A549 (cell line): ENCODE measurements around the gene NRG3. TPM values are rescaled to one million over a fixed set of nuclear protein-coding genes. Genes with fewer than 3 reads are reported as not detected.

ENCODE experiments used
- ATAC-seq, 2 experiments: fragments of 200-7000 bp in 1 of 2; fragments of >200 bp in 1 of 2; cut with Nextera tagmentation in 1 of 2; cut with Tn5 transposase in 1 of 2; 3 replicates each; pipeline versions ENCODE4 v1.8.0 to v1.9.1; 2018 to 2020; ENCODE audit warnings: mild to moderate bottlenecking in 1 of 2, moderate library complexity in 1 of 2
- CTCF ChIA-PET: fragments of 300-600 bp; sonication (Branson Sonifier 250); formaldehyde crosslinking; extraction: SDS; loops from one replicate; lab custom pipeline; 2021; ENCODE audit warnings: antibody characterized with exemption, inconsistent platforms; lab: Yijun Ruan, JAX
- POLR2A ChIA-PET: fragments of 350-600 bp; formaldehyde crosslinking; extraction: SDS; loops from one replicate; lab custom pipeline; 2021; ENCODE audit warnings: antibody characterized with exemption, inconsistent platforms; lab: Yijun Ruan, JAX
- DNase-seq, 2 experiments: peaks; one replicate each; pipeline versions ENCODE4 v3.0.0 to v3.0.0-alpha.2; 2011 to 2016; ENCODE audit warnings: low read depth in 1 of 2, low spot score in 1 of 2
- FAIRE-seq: peaks from 2 replicates; lab custom pipeline; 2011; peaks lifted over from hg19 to GRCh38; lab: Jason Lieb, UNC
- H3K27ac ChIP-seq, 2 experiments: fragments of >200 bp; sonication (Bioruptor Twin); formaldehyde crosslinking; 3 replicates each; pipeline ENCODE4 v1.5.1; 2016 to 2017
- H3K4me1 ChIP-seq: fragments of >200 bp; sonication (Bioruptor Twin); formaldehyde crosslinking; 3 replicates; pipeline ENCODE4 v1.6.1; 2016
- H3K4me2 ChIP-seq: fragments of >200 bp; sonication (Bioruptor Twin); formaldehyde crosslinking; 3 replicates; pipeline ENCODE4 v1.6.1; 2016
- H3K4me3 ChIP-seq: fragments of >200 bp; sonication (Bioruptor Twin); formaldehyde crosslinking; 3 replicates; pipeline ENCODE4 v1.5.1; 2016
- H3K9me3 ChIP-seq: fragments of >200 bp; sonication (Bioruptor Twin); formaldehyde crosslinking; 3 replicates; pipeline ENCODE4 v1.6.1; 2016
- CEBPB ChIP-seq, 2 experiments: fragments of >200 bp in 1 of 2; sonication (Bioruptor Twin) in 1 of 2; formaldehyde crosslinking in 1 of 2; IDR thresholded peaks; 2 replicates each; pipeline ENCODE4 v1.6.1; 2012 to 2016
- EHMT2 ChIP-seq: fragments of 200-600 bp; sonication (generic); IDR thresholded peaks from 2 replicates; pipeline ENCODE4 v1.6.1; 2016; ENCODE audit warnings: antibody characterized with exemption, low read depth, mild to moderate bottlenecking, moderate library complexity
- ESRRA ChIP-seq: fragments of 150-350 bp; IDR thresholded peaks from 2 replicates; pipeline ENCODE4 v1.6.1; 2014; ENCODE audit warnings: mild to moderate bottlenecking, low read length, borderline replicate concordance
- HDAC2 ChIP-seq: fragments of 200-600 bp; sonication (generic); IDR thresholded peaks from 2 replicates; pipeline ENCODE4 v1.6.1; 2016
- HEYL ChIP-seq: fragments of 250-450 bp; sonication (Bioruptor Pico); IDR thresholded peaks from 2 replicates; pipeline ENCODE4 v1.8.0; 2021; ENCODE audit warnings: mild to moderate bottlenecking, moderate library complexity
- JUN ChIP-seq, 2 experiments: fragments of >200 bp; sonication (Bioruptor Twin); formaldehyde crosslinking; IDR thresholded peaks; 2 replicates in 1 of 2; 3 replicates in 1 of 2; pipeline ENCODE4 v1.6.1; 2016 to 2017
- JUNB ChIP-seq: fragments of >200 bp; sonication (Bioruptor Twin); formaldehyde crosslinking; IDR thresholded peaks from 2 replicates; pipeline ENCODE4 v1.6.1; 2016
- KDM1A ChIP-seq: fragments of 200-600 bp; sonication (generic); IDR thresholded peaks from 2 replicates; pipeline ENCODE4 v1.6.1; 2016; ENCODE audit warnings: low read depth, mild to moderate bottlenecking
- KDM5A ChIP-seq: fragments of 200-600 bp; sonication (generic); IDR thresholded peaks from 2 replicates; pipeline ENCODE4 v1.6.1; 2016; ENCODE audit warnings: antibody characterized with exemption, mild to moderate bottlenecking
- MAZ ChIP-seq: fragments of 150-350 bp; IDR thresholded peaks from 2 replicates; pipeline ENCODE4 v1.6.1; 2014; ENCODE audit warnings: antibody characterized with exemption, low read depth, low read length, borderline replicate concordance
- RAD21 ChIP-seq, 2 experiments: fragments of >200 bp in 1 of 2; sonication (Bioruptor Twin) in 1 of 2; formaldehyde crosslinking in 1 of 2; IDR thresholded peaks in 1 of 2; conservative IDR thresholded peaks in 1 of 2; 2 replicates in 1 of 2; 3 replicates in 1 of 2; pipeline ENCODE4 v1.6.1; 2012 to 2018; ENCODE audit warnings: inconsistent platforms in 1 of 2
- RARB ChIP-seq: fragments of 250-450 bp; sonication (Bioruptor Pico); IDR thresholded peaks from 2 replicates; pipeline ENCODE4 v1.8.0; 2021; ENCODE audit warnings: mild to moderate bottlenecking, moderate library complexity
- RCOR1 ChIP-seq: fragments of 150-350 bp; IDR thresholded peaks from 2 replicates; pipeline ENCODE4 v1.6.1; 2014; ENCODE audit warnings: antibody characterized with exemption, low read length, low read depth
- SMC3 ChIP-seq: fragments of >200 bp; sonication (Bioruptor Twin); formaldehyde crosslinking; IDR thresholded peaks from 3 replicates; pipeline ENCODE4 v1.6.1; 2018; ENCODE audit warnings: inconsistent platforms
- SREBF2 ChIP-seq: fragments of 450-650 bp; IDR thresholded peaks from 2 replicates; pipeline ENCODE4 v1.6.1; 2014; ENCODE audit warnings: mild to moderate bottlenecking, moderate library complexity
- ZC3H11A ChIP-seq: fragments of 450-650 bp; IDR thresholded peaks from 2 replicates; pipeline ENCODE4 v1.6.1; 2014; ENCODE audit warnings: antibody characterized with exemption, mild to moderate bottlenecking
- ZFP36 ChIP-seq: fragments of 450-650 bp; IDR thresholded peaks from 2 replicates; pipeline ENCODE4 v1.6.1; 2014; ENCODE audit warnings: borderline replicate concordance; ENCODE audit not compliant: partially characterized antibody
- WGBS: methylation state at CpG from one replicate; pipeline ENCODE4 v1.1.6; 2017; ENCODE audit errors: missing lambda C conversion rate; 5-methylcytosine and 5-hydroxymethylcytosine counted together
- polyA plus RNA-seq, 4 experiments: library from polyadenylated mRNA; depleted of rRNA in 3 of 4; stranded (reverse); fragments of >200 nt; fragmentation: RNase III in 1 of 4; extraction: RNeasy Plus Mini Kit Qiagen cat#74134 plus additional on column Dnase treatment in 1 of 4; gene quantifications; 2 replicates in 3 of 4; 3 replicates in 1 of 4; pipeline ENCODE4 v1.2.3, GENCODE V29; 2011 to 2017
- TF ChIP-seq, protein P1 (sequence below): fragments of 200-600 bp; sonication (generic); IDR thresholded peaks from 2 replicates; pipeline ENCODE4 v1.6.1; 2016; ENCODE audit warnings: antibody characterized with exemption, mild to moderate bottlenecking, moderate library complexity
- TF ChIP-seq, protein P2 (sequence below): IDR thresholded peaks from 2 replicates; pipeline ENCODE4 v1.6.1; 2012
- TF ChIP-seq, protein P3 (sequence below): IDR thresholded peaks from 2 replicates; pipeline ENCODE4 v1.6.1; 2012
- TF ChIP-seq, protein P4 (sequence below): fragments of 450-650 bp; IDR thresholded peaks from 2 replicates; pipeline ENCODE4 v1.6.1; 2014; ENCODE audit warnings: antibody characterized with exemption
- TF ChIP-seq, protein P5 (sequence below): IDR thresholded peaks from 2 replicates; pipeline ENCODE4 v1.6.1; 2012; ENCODE audit warnings: low read depth, borderline replicate concordance

The NRG3 gene
- polyA plus RNA-seq, 2 of the 4 experiments (the other 2 are of a cell fraction) = not detected

DNA sequence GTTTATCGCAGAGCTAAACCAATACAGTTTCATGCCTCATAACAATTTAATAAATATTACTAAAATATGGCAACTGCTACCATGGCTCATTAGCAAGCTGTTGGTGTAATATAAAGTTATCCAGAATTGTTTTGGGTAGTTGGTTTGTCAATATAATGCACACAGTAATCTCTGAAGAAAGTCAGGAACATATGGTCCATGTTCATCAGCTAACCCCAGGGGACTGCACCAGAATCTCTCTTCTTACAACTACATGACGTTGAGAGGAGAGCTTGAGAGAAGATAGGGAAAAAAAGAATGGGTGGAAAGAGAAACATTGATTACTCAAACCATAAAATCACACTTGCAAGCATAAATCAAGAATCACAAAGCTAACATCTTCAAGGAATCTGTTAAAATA is 333.7 kb downstream of the NRG3 start (continued):
- TF ChIP-seq, protein P1, sequence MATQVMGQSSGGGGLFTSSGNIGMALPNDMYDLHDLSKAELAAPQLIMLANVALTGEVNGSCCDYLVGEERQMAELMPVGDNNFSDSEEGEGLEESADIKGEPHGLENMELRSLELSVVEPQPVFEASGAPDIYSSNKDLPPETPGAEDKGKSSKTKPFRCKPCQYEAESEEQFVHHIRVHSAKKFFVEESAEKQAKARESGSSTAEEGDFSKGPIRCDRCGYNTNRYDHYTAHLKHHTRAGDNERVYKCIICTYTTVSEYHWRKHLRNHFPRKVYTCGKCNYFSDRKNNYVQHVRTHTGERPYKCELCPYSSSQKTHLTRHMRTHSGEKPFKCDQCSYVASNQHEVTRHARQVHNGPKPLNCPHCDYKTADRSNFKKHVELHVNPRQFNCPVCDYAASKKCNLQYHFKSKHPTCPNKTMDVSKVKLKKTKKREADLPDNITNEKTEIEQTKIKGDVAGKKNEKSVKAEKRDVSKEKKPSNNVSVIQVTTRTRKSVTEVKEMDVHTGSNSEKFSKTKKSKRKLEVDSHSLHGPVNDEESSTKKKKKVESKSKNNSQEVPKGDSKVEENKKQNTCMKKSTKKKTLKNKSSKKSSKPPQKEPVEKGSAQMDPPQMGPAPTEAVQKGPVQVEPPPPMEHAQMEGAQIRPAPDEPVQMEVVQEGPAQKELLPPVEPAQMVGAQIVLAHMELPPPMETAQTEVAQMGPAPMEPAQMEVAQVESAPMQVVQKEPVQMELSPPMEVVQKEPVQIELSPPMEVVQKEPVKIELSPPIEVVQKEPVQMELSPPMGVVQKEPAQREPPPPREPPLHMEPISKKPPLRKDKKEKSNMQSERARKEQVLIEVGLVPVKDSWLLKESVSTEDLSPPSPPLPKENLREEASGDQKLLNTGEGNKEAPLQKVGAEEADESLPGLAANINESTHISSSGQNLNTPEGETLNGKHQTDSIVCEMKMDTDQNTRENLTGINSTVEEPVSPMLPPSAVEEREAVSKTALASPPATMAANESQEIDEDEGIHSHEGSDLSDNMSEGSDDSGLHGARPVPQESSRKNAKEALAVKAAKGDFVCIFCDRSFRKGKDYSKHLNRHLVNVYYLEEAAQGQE = no peak
- TF ChIP-seq, protein P2, sequence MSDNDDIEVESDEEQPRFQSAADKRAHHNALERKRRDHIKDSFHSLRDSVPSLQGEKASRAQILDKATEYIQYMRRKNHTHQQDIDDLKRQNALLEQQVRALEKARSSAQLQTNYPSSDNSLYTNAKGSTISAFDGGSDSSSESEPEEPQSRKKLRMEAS = no peak
- no peak for TF ChIP-seq KDM1A
- no peak for TF ChIP-seq ESRRA
- no peak for TF ChIP-seq CEBPB (IDR thresholded peaks at IDR 0.05)
- no peak for TF ChIP-seq EHMT2

DNA sequence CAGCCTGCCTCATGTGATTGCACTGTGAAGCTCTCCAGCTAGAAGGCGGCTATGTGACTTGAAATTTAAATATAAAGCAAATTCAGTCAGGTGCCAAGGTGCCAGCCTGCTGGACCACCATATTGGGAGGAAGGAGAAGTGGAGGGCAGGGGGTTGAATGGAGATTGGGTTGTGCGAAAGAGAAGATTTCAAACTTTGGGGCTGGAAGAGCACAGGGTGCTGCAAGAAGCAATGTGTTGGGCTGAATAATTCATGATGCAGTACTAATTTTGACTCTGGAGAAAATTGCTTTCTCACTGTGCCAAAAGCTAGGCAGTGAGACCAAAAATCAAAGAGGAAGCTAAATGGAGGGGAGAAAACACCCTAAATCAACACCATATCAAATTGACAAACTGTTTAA is 335.3 kb downstream of the NRG3 start:
- H3K4me1 ChIP-seq = no peaks in the 10 kb centered on the region
- ATAC-seq (no peak), FAIRE-seq (no peak), DNase-seq (no peak)
- 30% methylated on average over 2 of the region's 2 CpGs for WGBS
- no peak overlapping the region for H3K4me3 ChIP-seq
- no peaks in the 10 kb centered on the region for H3K9me3 ChIP-seq
- H3K27ac ChIP-seq = no peak overlapping the region
- CTCF ChIA-PET = interaction anchor here (0.6 kb wide), 1 partner anchor 10 kb away, joined by 4 read pairs; no protein-coding TSS in a partner anchor
- POLR2A ChIA-PET = no interaction called here
- no peak overlapping the region for H3K4me2 ChIP-seq
- TF ChIP-seq, protein P3, sequence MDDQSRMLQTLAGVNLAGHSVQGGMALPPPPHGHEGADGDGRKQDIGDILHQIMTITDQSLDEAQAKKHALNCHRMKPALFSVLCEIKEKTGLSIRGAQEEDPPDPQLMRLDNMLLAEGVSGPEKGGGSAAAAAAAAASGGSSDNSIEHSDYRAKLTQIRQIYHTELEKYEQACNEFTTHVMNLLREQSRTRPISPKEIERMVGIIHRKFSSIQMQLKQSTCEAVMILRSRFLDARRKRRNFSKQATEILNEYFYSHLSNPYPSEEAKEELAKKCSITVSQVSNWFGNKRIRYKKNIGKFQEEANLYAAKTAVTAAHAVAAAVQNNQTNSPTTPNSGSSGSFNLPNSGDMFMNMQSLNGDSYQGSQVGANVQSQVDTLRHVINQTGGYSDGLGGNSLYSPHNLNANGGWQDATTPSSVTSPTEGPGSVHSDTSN = no peak
- TF ChIP-seq RAD21 (conservative IDR thresholded peaks at IDR 0.05 in 1 of 2, IDR thresholded peaks at IDR 0.05 in 1 of 2) (no peak), JUN (IDR thresholded peaks at IDR 0.05) (no peak), KDM5A (no peak), SMC3 (no peak), MAZ (no peak), ZFP36 (no peak), JUNB (no peak), ZC3H11A (no peak), RARB (CRISPR knock-in tag) (no peak), HDAC2 (no peak)

DNA sequence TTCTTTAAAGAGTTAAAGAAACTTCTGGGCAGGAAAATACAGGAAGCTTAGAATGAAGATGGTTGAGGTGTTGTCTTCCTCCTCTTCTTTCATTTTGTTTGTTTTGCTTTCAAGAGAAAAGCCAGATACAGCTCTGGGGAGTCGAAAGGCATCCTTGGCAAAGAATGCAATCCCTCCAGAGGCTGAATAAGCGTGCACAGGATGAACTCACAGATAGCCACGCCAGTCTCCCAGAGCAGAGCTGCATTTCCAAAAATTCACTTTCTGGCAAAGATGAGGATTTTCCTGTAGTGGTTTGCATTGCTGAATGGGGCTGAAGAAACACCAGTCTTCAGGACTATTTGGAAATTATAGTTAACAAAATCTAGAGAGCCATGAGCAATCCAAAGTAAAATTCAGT is 336.4 kb downstream of the NRG3 start:
- Histone ChIP-seq H3K4me1 (no peaks in the 10 kb centered on the region), H3K4me2 (no peak overlapping the region)
- POLR2A ChIA-PET = no interaction called here
- FAIRE-seq = no peak
- CTCF ChIA-PET = no interaction called here
- TF ChIP-seq HEYL (CRISPR knock-in tag) (no peak), SREBF2 (no peak), MAZ (no peak), JUN (IDR thresholded peaks at IDR 0.05) (no peak), KDM1A (no peak), RCOR1 (no peak), RAD21 (conservative IDR thresholded peaks at IDR 0.05 in 1 of 2, IDR thresholded peaks at IDR 0.05 in 1 of 2) (no peak)
- TF ChIP-seq, protein P4, sequence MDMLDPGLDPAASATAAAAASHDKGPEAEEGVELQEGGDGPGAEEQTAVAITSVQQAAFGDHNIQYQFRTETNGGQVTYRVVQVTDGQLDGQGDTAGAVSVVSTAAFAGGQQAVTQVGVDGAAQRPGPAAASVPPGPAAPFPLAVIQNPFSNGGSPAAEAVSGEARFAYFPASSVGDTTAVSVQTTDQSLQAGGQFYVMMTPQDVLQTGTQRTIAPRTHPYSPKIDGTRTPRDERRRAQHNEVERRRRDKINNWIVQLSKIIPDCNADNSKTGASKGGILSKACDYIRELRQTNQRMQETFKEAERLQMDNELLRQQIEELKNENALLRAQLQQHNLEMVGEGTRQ = no peak
- TF ChIP-seq, protein P5, sequence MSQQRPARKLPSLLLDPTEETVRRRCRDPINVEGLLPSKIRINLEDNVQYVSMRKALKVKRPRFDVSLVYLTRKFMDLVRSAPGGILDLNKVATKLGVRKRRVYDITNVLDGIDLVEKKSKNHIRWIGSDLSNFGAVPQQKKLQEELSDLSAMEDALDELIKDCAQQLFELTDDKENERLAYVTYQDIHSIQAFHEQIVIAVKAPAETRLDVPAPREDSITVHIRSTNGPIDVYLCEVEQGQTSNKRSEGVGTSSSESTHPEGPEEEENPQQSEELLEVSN = no peak
- TF ChIP-seq, all 56 proteins: peak for 0
- Histone ChIP-seq H3K4me3 (no peak overlapping the region), H3K9me3 (no peaks in the 10 kb centered on the region), H3K27ac (no peak overlapping the region)
- DNase-seq = no peak
- WGBS = 5% methylated on average over 3 of the region's 3 CpGs
- ATAC-seq = no peak
